K562 (cell line): ENCODE measurements around the gene PPIA. TPM values are rescaled to one million over a fixed set of nuclear protein-coding genes. Genes with fewer than 3 reads are reported as not detected.
A peak's percentile ranks its signal among the peaks of the same experiment; 100 is the strongest.

Experiments used
- ATF7 ChIP-seq: fragments of 450-650 bp; IDR thresholded peaks from 2 replicates; pipeline ENCODE4 v1.7.1; 2014; ENCODE audit warnings: mild to moderate bottlenecking, moderate library complexity
- CBFA2T2 ChIP-seq: fragments of 450-650 bp; conservative IDR thresholded peaks from 2 replicates; pipeline ENCODE4 v1.6.1; 2017; ENCODE audit warnings: mild to moderate bottlenecking
- ETS2 ChIP-seq: IDR thresholded peaks from 2 replicates; pipeline ENCODE4 v1.6.1; 2016; ENCODE audit warnings: borderline replicate concordance, missing genetic modification characterization, mild to moderate bottlenecking, moderate library complexity, missing compliant biosample characterization; ENCODE audit not compliant: poor library complexity, severe bottlenecking
- FOXP1 ChIP-seq: sonication (generic); formaldehyde crosslinking; IDR thresholded peaks from 2 replicates; pipeline ENCODE4 v1.8.0; 2022; ENCODE audit warnings: mild to moderate bottlenecking, missing genetic modification reagents
- KHSRP ChIP-seq: fragments of 450-650 bp; IDR thresholded peaks from 2 replicates; pipeline ENCODE4 v1.6.1; 2017
- LCOR ChIP-seq: sonication (generic); formaldehyde crosslinking; IDR thresholded peaks from 2 replicates; pipeline ENCODE4 v1.8.0; 2022; ENCODE audit warnings: mild to moderate bottlenecking, missing genetic modification reagents
- MXI1 ChIP-seq: IDR thresholded peaks from 2 replicates; pipeline ENCODE4 v1.6.1; 2011; ENCODE audit warnings: low read depth, mild to moderate bottlenecking, improper control_type of control experiment, low read length
- MYNN ChIP-seq, 2 experiments: sonication (generic); formaldehyde crosslinking in 1 of 2; IDR thresholded peaks; 2 replicates each; pipeline versions ENCODE4 v1.5.0 to v1.6.1; 2016 to 2020; ENCODE audit warnings: antibody characterized with exemption in 1 of 2, missing genetic modification reagents in 1 of 2
- NBN ChIP-seq: fragments of 450-650 bp; IDR thresholded peaks from 2 replicates; pipeline ENCODE4 v1.6.1; 2016; ENCODE audit warnings: low read depth, mild to moderate bottlenecking
- NEUROD1 ChIP-seq: fragments of 150-350 bp; IDR thresholded peaks from 2 replicates; pipeline ENCODE4 v1.6.1; 2014; ENCODE audit warnings: borderline replicate concordance, low read length, low read depth; ENCODE audit not compliant: partially characterized antibody
- SUPT5H ChIP-seq: fragments of 450-650 bp; IDR thresholded peaks from 2 replicates; pipeline ENCODE4 v1.6.1; 2016
- TAL1 ChIP-seq: fragments of 450-650 bp; IDR thresholded peaks from 2 replicates; pipeline ENCODE4 v1.6.1; 2016; ENCODE audit warnings: mild to moderate bottlenecking
- TEAD4 ChIP-seq, 2 experiments: sonication (generic) in 1 of 2; formaldehyde crosslinking in 1 of 2; IDR thresholded peaks; 2 replicates each; pipeline versions ENCODE4 v1.6.1 to v1.8.0; 2012 to 2022; ENCODE audit warnings: borderline replicate concordance in 1 of 2, inconsistent platforms in 1 of 2, low read length in 1 of 2, mild to moderate bottlenecking in 1 of 2, missing genetic modification reagents in 1 of 2
- TRIM24 ChIP-seq, 2 experiments: fragments of 450-650 bp; IDR thresholded peaks; 2 replicates each; pipeline ENCODE4 v1.6.1; 2016
- ZBED1 ChIP-seq: IDR thresholded peaks from 2 replicates; pipeline ENCODE4 v1.6.1; 2014
- ZNF133 ChIP-seq: fragments of 250-450 bp; sonication (Bioruptor Pico); IDR thresholded peaks from 2 replicates; pipeline ENCODE4 v1.4.0; 2020; ENCODE audit warnings: mild to moderate bottlenecking
- ZNF134 ChIP-seq: fragments of 250-450 bp; sonication (Bioruptor Pico); conservative IDR thresholded peaks from 2 replicates; pipeline ENCODE4 v1.4.0; 2020
- ZNF217 ChIP-seq: sonication (generic); formaldehyde crosslinking; IDR thresholded peaks from 2 replicates; pipeline ENCODE4 v1.8.0; 2022; ENCODE audit warnings: mild to moderate bottlenecking, missing genetic modification reagents
- ZNF24 ChIP-seq: fragments of 450-650 bp; IDR thresholded peaks from 2 replicates; pipeline ENCODE4 v1.6.1; 2016
- ZNF589 ChIP-seq: fragments of 200-800 bp; sonication (Bioruptor generic); IDR thresholded peaks from 2 replicates; pipeline ENCODE4 v1.6.1; 2016; ENCODE audit warnings: low read depth, missing genetic modification characterization, missing compliant biosample characterization
- polyA plus RNA-seq, 8 experiments: library from polyadenylated mRNA; depleted of rRNA in 4 of 8; stranded (reverse) in 5 of 8; unstranded in 3 of 8; fragments of >200 nt; fragmentation: Nextera tagmentation in 2 of 8; fragmentation: Illumina TruSeq in 1 of 8; extraction: Ambion mirVana in 2 of 8; extraction: Trizol in 1 of 8; gene quantifications; 2 replicates each; pipeline versions ENCODE4 v1.2.1 to v1.2.3, GENCODE V29; 2011 to 2014; ENCODE audit warnings: inconsistent platforms in 1 of 8, missing spikeins in 1 of 8
- total RNA-seq, 7 experiments: library from RNA; depleted of rRNA in 6 of 7; stranded (reverse); fragments of >200 nt in 6 of 7; fragmentation: Illumina TruSeq in 2 of 7; extraction: Trizol in 2 of 7; gene quantifications; 2 replicates each; pipeline versions ENCODE4 v1.2.1 to v1.2.3, GENCODE V29; 2011 to 2021; ENCODE audit warnings: low replicate concordance in 1 of 7
- TF ChIP-seq, protein P1 (sequence below): fragments of 450-650 bp; IDR thresholded peaks from 2 replicates; pipeline ENCODE4 v1.6.1; 2016; ENCODE audit warnings: mild to moderate bottlenecking
- TF ChIP-seq, protein P2 (sequence below), 2 experiments: fragments of 450-650 bp in 1 of 2; sonication (generic) in 1 of 2; formaldehyde crosslinking in 1 of 2; IDR thresholded peaks in 1 of 2; conservative IDR thresholded peaks in 1 of 2; 2 replicates each; pipeline versions ENCODE4 v1.6.1 to v1.8.1; 2016 to 2023; ENCODE audit warnings: mild to moderate bottlenecking in 2 of 2, moderate library complexity in 2 of 2, inconsistent platforms in 1 of 2, missing genetic modification reagents in 1 of 2
- TF ChIP-seq, protein P3 (sequence below): sonication (generic); formaldehyde crosslinking; IDR thresholded peaks from 2 replicates; pipeline ENCODE4 v1.8.0; 2023; ENCODE audit warnings: mild to moderate bottlenecking, missing genetic modification reagents

PPIA gene
- total and polyA plus RNA-seq, 9 of the 15 experiments (the other 6 are each of a cell fraction or from before 2014, with no cell fraction given) = 2,583 to 7,504 (median 3,973) TPM

DNA sequence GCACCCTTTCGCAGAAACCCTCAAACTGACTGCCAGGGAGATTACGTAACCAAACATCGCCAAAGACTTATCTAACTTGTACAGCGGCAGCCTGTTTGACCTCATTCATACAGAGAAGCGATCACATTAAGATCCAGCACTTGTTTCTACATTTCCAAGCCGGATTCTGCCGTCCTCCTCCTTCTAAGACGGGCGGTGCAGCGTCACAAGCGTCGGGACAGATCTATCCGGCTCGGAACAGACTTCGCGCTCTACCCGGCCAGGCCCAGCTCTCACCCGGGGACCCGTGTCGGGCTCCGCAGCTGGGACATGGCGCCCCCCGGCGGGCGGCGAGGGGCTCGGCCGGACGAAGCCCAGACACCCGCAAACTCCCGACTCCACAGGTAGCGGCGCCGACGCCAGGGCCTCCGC, 51.0 kb downstream of the PPIA start (continued):
- peak; percentile 85 for TF ChIP-seq LCOR (CRISPR knock-in tag)
- peak; percentile 86 for TF ChIP-seq CBFA2T2
- peak; percentile 75 to 77 for TF ChIP-seq TRIM24 (IDR thresholded peaks at IDR 0.05)
- 0 out of 2 replicates have a peak, but pooled peaks have one; percentile 33 for TF ChIP-seq ZBED1
- TF ChIP-seq, protein P1, sequence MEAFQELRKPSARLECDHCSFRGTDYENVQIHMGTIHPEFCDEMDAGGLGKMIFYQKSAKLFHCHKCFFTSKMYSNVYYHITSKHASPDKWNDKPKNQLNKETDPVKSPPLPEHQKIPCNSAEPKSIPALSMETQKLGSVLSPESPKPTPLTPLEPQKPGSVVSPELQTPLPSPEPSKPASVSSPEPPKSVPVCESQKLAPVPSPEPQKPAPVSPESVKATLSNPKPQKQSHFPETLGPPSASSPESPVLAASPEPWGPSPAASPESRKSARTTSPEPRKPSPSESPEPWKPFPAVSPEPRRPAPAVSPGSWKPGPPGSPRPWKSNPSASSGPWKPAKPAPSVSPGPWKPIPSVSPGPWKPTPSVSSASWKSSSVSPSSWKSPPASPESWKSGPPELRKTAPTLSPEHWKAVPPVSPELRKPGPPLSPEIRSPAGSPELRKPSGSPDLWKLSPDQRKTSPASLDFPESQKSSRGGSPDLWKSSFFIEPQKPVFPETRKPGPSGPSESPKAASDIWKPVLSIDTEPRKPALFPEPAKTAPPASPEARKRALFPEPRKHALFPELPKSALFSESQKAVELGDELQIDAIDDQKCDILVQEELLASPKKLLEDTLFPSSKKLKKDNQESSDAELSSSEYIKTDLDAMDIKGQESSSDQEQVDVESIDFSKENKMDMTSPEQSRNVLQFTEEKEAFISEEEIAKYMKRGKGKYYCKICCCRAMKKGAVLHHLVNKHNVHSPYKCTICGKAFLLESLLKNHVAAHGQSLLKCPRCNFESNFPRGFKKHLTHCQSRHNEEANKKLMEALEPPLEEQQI = 0 out of 2 replicates have a peak, but pooled peaks have one; percentile 26
- TF ChIP-seq ZNF589 = peak; percentile 56; the same call in 1 of the 2 replicates
- TF ChIP-seq ZNF24 = no peak
- TF ChIP-seq ATF7 = peak; percentile 96
- no peak for TF ChIP-seq ZNF133
- no peak for TF ChIP-seq ETS2 (tag)
- TF ChIP-seq NEUROD1 = peak; percentile 36
- 0 out of 2 replicates have a peak, but pooled peaks have one; percentile 68 for TF ChIP-seq FOXP1 (CRISPR knock-in tag)
- TF ChIP-seq ZNF217 = no peak
- TF ChIP-seq TEAD4 (IDR thresholded peaks at IDR 0.05; ENCODE audit: low read length) = peak; percentile 95
- TF ChIP-seq TEAD4 (CRISPR knock-in tag; IDR thresholded peaks at IDR 0.05; ENCODE audit: borderline replicate concordance) = no peak
- peak; percentile 48; the same call in 1 of the 2 replicates for TF ChIP-seq KHSRP
- TF ChIP-seq TAL1 = peak; percentile 85
- TF ChIP-seq MYNN (IDR thresholded peaks at IDR 0.05) = peak; percentile 56; the same call in 1 of the 2 replicates
- no peak for TF ChIP-seq MYNN (CRISPR knock-in tag; IDR thresholded peaks at IDR 0.05)
- TF ChIP-seq, protein P2, sequence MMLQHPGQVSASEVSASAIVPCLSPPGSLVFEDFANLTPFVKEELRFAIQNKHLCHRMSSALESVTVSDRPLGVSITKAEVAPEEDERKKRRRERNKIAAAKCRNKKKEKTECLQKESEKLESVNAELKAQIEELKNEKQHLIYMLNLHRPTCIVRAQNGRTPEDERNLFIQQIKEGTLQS (IDR thresholded peaks at IDR 0.05) = peak; percentile 91
- TF ChIP-seq, protein P2 (CRISPR knock-in tag; conservative IDR thresholded peaks at IDR 0.05) = peak; percentile 62; the same call in 1 of the 2 replicates
- TF ChIP-seq NBN = peak; percentile 97
- TF ChIP-seq, protein P3, sequence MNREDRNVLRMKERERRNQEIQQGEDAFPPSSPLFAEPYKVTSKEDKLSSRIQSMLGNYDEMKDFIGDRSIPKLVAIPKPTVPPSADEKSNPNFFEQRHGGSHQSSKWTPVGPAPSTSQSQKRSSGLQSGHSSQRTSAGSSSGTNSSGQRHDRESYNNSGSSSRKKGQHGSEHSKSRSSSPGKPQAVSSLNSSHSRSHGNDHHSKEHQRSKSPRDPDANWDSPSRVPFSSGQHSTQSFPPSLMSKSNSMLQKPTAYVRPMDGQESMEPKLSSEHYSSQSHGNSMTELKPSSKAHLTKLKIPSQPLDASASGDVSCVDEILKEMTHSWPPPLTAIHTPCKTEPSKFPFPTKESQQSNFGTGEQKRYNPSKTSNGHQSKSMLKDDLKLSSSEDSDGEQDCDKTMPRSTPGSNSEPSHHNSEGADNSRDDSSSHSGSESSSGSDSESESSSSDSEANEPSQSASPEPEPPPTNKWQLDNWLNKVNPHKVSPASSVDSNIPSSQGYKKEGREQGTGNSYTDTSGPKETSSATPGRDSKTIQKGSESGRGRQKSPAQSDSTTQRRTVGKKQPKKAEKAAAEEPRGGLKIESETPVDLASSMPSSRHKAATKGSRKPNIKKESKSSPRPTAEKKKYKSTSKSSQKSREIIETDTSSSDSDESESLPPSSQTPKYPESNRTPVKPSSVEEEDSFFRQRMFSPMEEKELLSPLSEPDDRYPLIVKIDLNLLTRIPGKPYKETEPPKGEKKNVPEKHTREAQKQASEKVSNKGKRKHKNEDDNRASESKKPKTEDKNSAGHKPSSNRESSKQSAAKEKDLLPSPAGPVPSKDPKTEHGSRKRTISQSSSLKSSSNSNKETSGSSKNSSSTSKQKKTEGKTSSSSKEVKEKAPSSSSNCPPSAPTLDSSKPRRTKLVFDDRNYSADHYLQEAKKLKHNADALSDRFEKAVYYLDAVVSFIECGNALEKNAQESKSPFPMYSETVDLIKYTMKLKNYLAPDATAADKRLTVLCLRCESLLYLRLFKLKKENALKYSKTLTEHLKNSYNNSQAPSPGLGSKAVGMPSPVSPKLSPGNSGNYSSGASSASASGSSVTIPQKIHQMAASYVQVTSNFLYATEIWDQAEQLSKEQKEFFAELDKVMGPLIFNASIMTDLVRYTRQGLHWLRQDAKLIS = peak; percentile 86
- peak; percentile 67 for TF ChIP-seq SUPT5H
- TF ChIP-seq MXI1 = 0 out of 2 replicates have a peak, but pooled peaks have one; percentile 6
- TF ChIP-seq ZNF134 = no peak
